Umbilical cord (tissue), 2 donors: Measurements from ENCODE around the gene HLA-DPB1. TPM values are rescaled to one million over a fixed set of nuclear protein-coding genes. Genes with fewer than 3 reads are reported as not detected.

Experiments used
- DNase-seq: peaks from one replicate; pipeline ENCODE4 v3.0.0-alpha.2; 2015; ENCODE audit warnings: low spot score
- total RNA-seq: library from RNA; depleted of rRNA; stranded (reverse); fragments of >200 nt; gene quantifications from one replicate; pipeline ENCODE4 v1.2.3, GENCODE V29; 2014; ENCODE audit warnings: low replicate concordance; ENCODE audit not compliant: insufficient read depth

Gene HLA-DPB1
- total RNA-seq, 1 donor from 2014 or later, result 1.7 TPM

GRCh38 chr6:33128318-33128717 lies 52.5 kb downstream of the HLA-DPB1 start:
- no peak for DNase-seq

DNA sequence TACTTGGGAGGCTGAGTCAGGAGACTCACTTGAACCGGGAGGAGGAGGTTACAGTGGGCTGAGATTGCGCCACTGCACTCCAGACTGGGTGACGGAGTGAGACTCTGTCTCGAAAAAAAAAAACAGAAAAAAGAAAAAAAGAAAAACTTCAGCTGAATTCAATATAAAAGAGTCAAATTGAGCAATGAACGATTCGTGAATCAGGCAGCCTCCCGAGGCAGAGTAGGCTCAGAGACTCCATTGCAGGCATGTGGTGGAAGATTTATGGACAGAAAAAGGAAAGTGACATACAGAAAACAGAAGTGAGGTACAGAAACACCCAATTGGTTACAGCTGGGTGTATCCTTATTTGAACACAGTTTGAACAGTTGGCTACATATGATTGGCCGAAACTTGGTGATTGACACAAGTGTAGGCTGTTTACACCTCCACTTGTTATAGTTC lies 56.3 kb downstream of the HLA-DPB1 start:
- DNase-seq, result no peak

GRCh38 chr6:33136310-33136900 lies 60.6 kb downstream of the HLA-DPB1 start:
- no peak for DNase-seq

Other genes with a start within 250 kb of the HLA-DPB1 start
- gene TAP2, start 237.3 kb upstream of the HLA-DPB1 start, total RNA-seq, result 13.5 TPM
- gene PSMB8, start 231.9 kb upstream of the HLA-DPB1 start, total RNA-seq, result 15.4 TPM
- 25.0 TPM for gene TAP1, start 222.3 kb upstream of the HLA-DPB1 start, total RNA-seq
- gene PSMB9, start 221.8 kb upstream of the HLA-DPB1 start, total RNA-seq, result 0.72 TPM
- 10.1 TPM for gene HLA-DMB, start 135.0 kb upstream of the HLA-DPB1 start, total RNA-seq
- 5.8 TPM for gene HLA-DMA, start 122.9 kb upstream of the HLA-DPB1 start, total RNA-seq
- 73.7 TPM for gene BRD2, start 107.4 kb upstream of the HLA-DPB1 start, total RNA-seq
- gene HLA-DOA, start 66.4 kb upstream of the HLA-DPB1 start, total RNA-seq, result 0.72 TPM
- gene HLA-DPA1, start 2.3 kb upstream of the HLA-DPB1 start, total RNA-seq, result 24.8 TPM
- 0.72 TPM for gene COL11A2, start 116.5 kb downstream of the HLA-DPB1 start, total RNA-seq
- gene RXRB, start 124.7 kb downstream of the HLA-DPB1 start, total RNA-seq, result 19.0 TPM
- gene SLC39A7, start 124.9 kb downstream of the HLA-DPB1 start, total RNA-seq, result 78.0 TPM
- 9.6 TPM for gene HSD17B8, start 128.7 kb downstream of the HLA-DPB1 start, total RNA-seq
- gene RING1, start 132.5 kb downstream of the HLA-DPB1 start, total RNA-seq, result 13.7 TPM
- gene VPS52, start 195.9 kb downstream of the HLA-DPB1 start, total RNA-seq, result 33.7 TPM
- gene RPS18, start 196.1 kb downstream of the HLA-DPB1 start, total RNA-seq, result 2,699 TPM
- 7.7 TPM for gene B3GALT4, start 201.1 kb downstream of the HLA-DPB1 start, total RNA-seq
- 45.0 TPM for gene WDR46, start 213.2 kb downstream of the HLA-DPB1 start, total RNA-seq
- gene PFDN6, start 213.6 kb downstream of the HLA-DPB1 start, total RNA-seq, result 10.1 TPM
- gene RGL2, start 223.0 kb downstream of the HLA-DPB1 start, total RNA-seq, result 15.4 TPM
- 29.4 TPM for gene TAPBP, start 238.1 kb downstream of the HLA-DPB1 start, total RNA-seq
- gene ZBTB22, start 241.8 kb downstream of the HLA-DPB1 start, total RNA-seq, result 14.0 TPM
- 14.0 TPM for gene DAXX, start 247.0 kb downstream of the HLA-DPB1 start, total RNA-seq